Parathyroid adenoma (tissue), 2 donors: Measurements from ENCODE around the gene NR2C2.

ENCODE experiments used
- H2AFZ ChIP-seq: fragments of 300-600 bp; sonication (generic); one replicate; pipeline ENCODE4 v1.7.0; 2017; ENCODE audit warnings: antibody characterized with exemption, mild to moderate bottlenecking
- H3K27ac ChIP-seq: fragments of 300-600 bp; sonication (generic); one replicate; pipeline ENCODE4 v1.7.0; 2017
- H3K27me3 ChIP-seq: fragments of 300-600 bp; sonication (generic); one replicate; pipeline ENCODE4 v1.7.0; 2017; ENCODE audit warnings: low read length; ENCODE audit not compliant: control insufficient read depth, insufficient read depth
- H3K36me3 ChIP-seq: fragments of 300-600 bp; sonication (generic); one replicate; pipeline ENCODE4 v1.7.0; 2017; ENCODE audit warnings: low read length; ENCODE audit not compliant: control insufficient read depth, insufficient read depth
- H3K4me1 ChIP-seq: fragments of 300-600 bp; sonication (generic); one replicate; pipeline ENCODE4 v1.7.0; 2017; ENCODE audit warnings: control low read depth
- H3K4me2 ChIP-seq: fragments of 300-600 bp; sonication (generic); one replicate; pipeline ENCODE4 v1.7.0; 2017; ENCODE audit warnings: low read length
- H3K4me3 ChIP-seq: fragments of 300-600 bp; sonication (generic); one replicate; pipeline ENCODE4 v1.7.0; 2017; ENCODE audit warnings: low read depth, low read length
- H3K79me2 ChIP-seq: fragments of 300-600 bp; sonication (generic); one replicate; pipeline ENCODE4 v1.7.0; 2017; ENCODE audit warnings: control low read depth
- H3K9ac ChIP-seq: fragments of 300-600 bp; sonication (generic); one replicate; pipeline ENCODE4 v1.7.0; 2017; ENCODE audit warnings: mild to moderate bottlenecking
- H3K9me3 ChIP-seq: fragments of 300-600 bp; sonication (generic); one replicate; pipeline ENCODE4 v1.7.0; 2017; ENCODE audit warnings: low read length; ENCODE audit not compliant: control insufficient read depth
- TF ChIP-seq, protein P1 (sequence below): fragments of 300-600 bp; sonication (generic); IDR thresholded peaks from one replicate; pipeline ENCODE4 v1.7.0; 2017; ENCODE audit warnings: antibody characterized with exemption, mild to moderate bottlenecking
- donor health status: primary hyperparathyroidism.

Gene NR2C2

DNA sequence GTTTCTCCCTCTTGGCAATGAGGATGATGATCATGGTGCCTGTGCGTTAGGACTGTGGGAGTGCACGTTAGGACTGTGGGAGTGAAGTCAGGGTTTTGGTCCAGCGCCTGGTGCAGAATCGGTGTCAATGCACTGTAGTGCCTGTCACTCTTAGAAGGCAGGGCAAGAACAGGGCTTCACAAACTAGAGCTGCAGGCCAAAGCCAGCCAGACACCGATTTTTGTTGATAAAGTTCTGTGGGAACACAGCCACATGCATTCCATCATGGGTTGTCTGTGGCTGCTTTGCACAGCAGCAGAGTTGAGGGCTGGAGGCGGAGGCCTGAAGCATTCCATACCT, 32.6 kb upstream of the NR2C2 start:
- Histone ChIP-seq H3K79me2 (no peaks in the 10 kb centered on the region), H3K4me1 (no peaks in the 10 kb centered on the region), H2AFZ (no peak overlapping the region), H3K27me3 (no peaks in the 10 kb centered on the region), H3K4me3 (no peak overlapping the region), H3K4me2 (no peak overlapping the region), H3K36me3 (no peaks in the 10 kb centered on the region), H3K9me3 (no peaks in the 10 kb centered on the region), H3K27ac (no peak overlapping the region), H3K9ac (no peak overlapping the region)
- TF ChIP-seq, protein P1, sequence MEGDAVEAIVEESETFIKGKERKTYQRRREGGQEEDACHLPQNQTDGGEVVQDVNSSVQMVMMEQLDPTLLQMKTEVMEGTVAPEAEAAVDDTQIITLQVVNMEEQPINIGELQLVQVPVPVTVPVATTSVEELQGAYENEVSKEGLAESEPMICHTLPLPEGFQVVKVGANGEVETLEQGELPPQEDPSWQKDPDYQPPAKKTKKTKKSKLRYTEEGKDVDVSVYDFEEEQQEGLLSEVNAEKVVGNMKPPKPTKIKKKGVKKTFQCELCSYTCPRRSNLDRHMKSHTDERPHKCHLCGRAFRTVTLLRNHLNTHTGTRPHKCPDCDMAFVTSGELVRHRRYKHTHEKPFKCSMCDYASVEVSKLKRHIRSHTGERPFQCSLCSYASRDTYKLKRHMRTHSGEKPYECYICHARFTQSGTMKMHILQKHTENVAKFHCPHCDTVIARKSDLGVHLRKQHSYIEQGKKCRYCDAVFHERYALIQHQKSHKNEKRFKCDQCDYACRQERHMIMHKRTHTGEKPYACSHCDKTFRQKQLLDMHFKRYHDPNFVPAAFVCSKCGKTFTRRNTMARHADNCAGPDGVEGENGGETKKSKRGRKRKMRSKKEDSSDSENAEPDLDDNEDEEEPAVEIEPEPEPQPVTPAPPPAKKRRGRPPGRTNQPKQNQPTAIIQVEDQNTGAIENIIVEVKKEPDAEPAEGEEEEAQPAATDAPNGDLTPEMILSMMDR, result no peak

DNA sequence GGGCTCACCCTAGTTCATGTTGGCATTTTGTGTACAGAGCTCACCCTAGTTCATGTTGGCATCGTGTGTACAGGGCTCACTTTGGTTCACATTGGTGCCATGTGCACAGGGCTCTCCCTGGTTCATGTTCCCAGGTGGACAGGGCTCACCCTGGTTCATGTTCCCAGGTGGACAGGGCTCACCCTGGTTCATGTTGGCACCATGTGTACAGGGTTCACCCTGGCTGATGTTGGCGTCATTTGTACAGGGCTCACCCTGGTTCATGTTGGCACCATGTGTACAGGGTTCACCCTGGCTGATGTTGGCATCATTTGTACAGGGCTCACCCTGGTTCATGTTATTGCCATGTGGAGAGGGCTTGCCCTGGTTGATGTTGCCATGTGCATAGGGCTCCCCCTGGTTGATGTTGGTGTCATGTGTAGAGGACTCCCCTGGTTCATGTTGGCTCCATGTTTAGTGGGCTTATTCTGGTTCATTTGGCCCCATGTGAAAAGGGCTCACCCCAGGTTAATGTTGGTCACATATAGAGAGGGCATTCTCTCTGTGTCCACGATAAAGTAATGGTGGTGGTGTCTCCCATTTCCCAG, 31.7 kb upstream of the NR2C2 start:
- no peaks in the 10 kb centered on the region for H3K4me1 ChIP-seq
- H3K79me2 ChIP-seq, result no peaks in the 10 kb centered on the region
- no peaks in the 10 kb centered on the region for H3K36me3 ChIP-seq
- no peak overlapping the region for H2AFZ ChIP-seq
- H3K27ac ChIP-seq, result no peak overlapping the region
- H3K9me3 ChIP-seq, result no peaks in the 10 kb centered on the region
- no peaks in the 10 kb centered on the region for H3K27me3 ChIP-seq
- TF ChIP-seq, protein P1, result no peak
- no peak overlapping the region for H3K9ac ChIP-seq
- no peak overlapping the region for H3K4me2 ChIP-seq
- no peak overlapping the region for H3K4me3 ChIP-seq

DNA sequence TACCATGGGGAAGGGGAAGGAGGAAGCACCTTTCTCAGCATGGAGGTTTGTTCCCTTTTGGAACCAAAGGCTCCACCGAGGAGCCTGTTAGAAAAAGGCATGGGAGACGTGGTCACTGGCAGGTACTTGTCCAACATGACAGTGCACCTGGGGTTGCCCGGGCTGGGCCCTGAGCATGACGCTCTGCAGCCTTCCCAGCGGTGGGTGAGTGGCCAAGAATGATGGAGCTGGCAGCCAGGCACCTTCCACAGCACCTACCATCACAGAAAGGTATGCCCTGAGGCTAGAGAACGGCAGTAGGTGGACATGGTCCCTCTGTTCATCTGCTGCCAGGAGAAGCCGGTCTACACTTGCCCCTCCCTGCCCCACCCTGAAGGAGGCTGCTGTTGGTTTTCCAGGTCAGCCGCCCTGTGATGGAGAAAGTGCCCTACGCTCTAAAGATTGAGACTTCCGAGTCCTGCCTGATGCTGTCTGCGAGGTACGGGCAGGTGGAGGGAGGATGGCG, 29.0 kb upstream of the NR2C2 start:
- Histone ChIP-seq H3K4me1 (no peaks in the 10 kb centered on the region), H3K4me2 (no peak overlapping the region), H3K27me3 (no peaks in the 10 kb centered on the region), H3K27ac (no peak overlapping the region), H3K79me2 (no peaks in the 10 kb centered on the region), H3K36me3 (no peaks in the 10 kb centered on the region), H2AFZ (no peak overlapping the region), H3K9ac (no peak overlapping the region), H3K4me3 (no peak overlapping the region), H3K9me3 (no peaks in the 10 kb centered on the region)
- TF ChIP-seq, protein P1, result no peak

DNA sequence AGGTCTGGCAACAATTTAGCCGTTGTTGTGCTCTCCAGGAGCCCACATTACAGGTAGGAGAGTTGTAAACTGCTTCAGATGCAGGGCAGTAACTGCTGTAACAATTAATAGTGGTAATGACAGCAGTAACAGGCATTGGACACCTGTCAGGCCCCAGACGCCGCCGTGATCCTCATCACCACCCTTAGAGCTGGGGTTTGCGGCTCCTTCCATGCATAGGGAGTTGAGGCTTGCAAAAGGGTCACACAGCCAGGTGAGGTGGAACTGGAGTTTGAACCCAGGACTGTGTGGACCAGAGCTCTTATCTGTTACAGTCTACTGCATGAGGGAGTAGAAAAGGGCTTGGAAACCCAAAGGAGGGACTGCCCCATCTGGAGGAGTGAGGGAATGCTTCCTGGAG, 26.8 kb upstream of the NR2C2 start:
- H3K27me3 ChIP-seq, result no peaks in the 10 kb centered on the region
- no peaks in the 10 kb centered on the region for H3K79me2 ChIP-seq
- H2AFZ ChIP-seq, result no peak overlapping the region
- H3K27ac ChIP-seq, result no peak overlapping the region
- H3K9ac ChIP-seq, result no peak overlapping the region
- H3K4me2 ChIP-seq, result no peak overlapping the region
- H3K36me3 ChIP-seq, result no peaks in the 10 kb centered on the region
- H3K4me1 ChIP-seq, result peaks cover 3% of the 10 kb centered on the region
- TF ChIP-seq, protein P1, result no peak
- no peak overlapping the region for H3K4me3 ChIP-seq
- no peaks in the 10 kb centered on the region for H3K9me3 ChIP-seq

DNA sequence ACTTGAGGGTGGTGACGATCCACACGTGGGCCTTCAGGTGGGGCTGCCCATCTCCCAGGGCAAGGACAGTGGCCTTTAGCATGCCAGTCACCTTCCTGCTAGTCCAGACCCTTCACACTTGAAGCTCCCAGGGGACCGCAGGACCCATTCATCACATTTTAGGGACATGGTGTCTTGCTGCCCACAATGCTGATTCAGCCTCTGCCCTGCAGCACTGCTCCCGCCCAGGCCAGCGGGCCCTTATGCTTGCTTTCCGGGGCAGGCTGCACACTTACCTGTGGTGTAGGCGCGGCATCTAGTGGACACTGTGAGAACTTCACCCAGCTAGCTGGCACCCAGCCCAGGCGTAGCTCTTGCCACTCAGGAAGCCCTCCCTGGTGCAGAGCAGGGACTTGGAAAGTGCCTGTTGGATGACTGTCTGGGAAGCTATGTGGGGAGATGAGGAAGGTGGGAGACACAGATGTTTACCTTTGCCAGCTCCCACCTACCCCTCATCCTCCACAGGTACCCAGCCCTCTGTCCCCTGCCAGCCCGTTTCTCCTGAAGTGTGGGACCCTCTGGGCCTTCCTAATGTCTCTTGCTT, 26.3 kb upstream of the NR2C2 start:
- no peak overlapping the region for H3K9ac ChIP-seq
- TF ChIP-seq, protein P1, result peak; percentile 100
- H3K9me3 ChIP-seq, result no peaks in the 10 kb centered on the region
- no peaks in the 10 kb centered on the region for H3K79me2 ChIP-seq
- H3K27me3 ChIP-seq, result no peaks in the 10 kb centered on the region
- H3K4me2 ChIP-seq, result no peak overlapping the region
- H3K36me3 ChIP-seq, result no peaks in the 10 kb centered on the region
- no peak overlapping the region for H2AFZ ChIP-seq
- peaks cover 9% of the 10 kb centered on the region for H3K4me1 ChIP-seq
- no peak overlapping the region for H3K4me3 ChIP-seq
- no peak overlapping the region for H3K27ac ChIP-seq
